ENCODE data around the gene UBE2D2.

UBE2D2 gene

DNA sequence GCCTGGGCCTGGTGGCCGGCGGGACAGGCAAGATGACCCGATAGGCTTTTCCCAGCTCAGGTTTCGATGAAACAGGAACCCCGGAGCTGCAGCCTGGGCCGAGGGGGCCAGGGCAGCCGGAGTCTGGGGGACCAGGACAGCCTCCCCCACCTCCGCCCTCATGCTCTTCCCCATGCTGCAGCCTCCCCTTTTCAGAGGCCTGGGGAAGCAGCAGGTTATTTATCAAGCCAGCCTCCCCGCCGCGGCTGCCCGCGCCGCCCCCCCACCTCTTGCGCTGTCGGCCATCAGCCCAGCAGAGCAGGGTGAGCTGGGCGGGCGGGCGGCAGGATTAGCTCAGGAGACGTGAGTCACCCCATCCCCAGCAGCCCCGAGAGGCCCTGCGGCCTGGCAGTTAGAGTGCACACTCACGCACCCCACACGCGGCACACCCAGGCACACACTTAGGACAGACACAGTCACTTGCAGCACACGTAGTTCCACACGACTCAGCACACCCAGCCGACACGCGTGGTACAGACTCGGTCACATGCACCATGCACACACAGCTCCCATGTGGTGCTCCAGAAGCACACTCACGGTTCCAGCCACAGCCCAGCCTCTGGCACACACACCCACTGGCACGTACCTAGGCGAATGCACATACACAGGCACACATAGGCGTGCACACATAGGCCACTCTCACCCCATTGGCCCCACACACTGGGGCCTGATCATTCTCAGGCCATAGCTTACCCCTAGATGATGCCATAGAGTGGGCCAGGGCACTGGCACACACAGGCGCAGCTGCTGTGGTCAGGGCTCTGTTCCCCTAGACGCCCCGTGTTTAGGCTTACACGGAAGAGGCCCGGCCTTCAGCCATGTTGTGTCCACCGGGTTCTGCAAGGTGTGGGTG, 100.0 kb downstream of the UBE2D2 start:
- DNase-seq, result peak; percentile 93
- Histone ChIP-seq H3K27me3 (replicated peaks) (no peaks in the 10 kb centered on the region), H3K36me3 (replicated peaks) (no peaks in the 10 kb centered on the region), H3K4me3 (ENCODE audit: low read depth, low read length) (no peak overlapping the region), H3K27ac (peak overlapping the region; percentile 67)
- in situ Hi-C loops (cut with HindIII; ENCODE audit: low pct_ligation_motif_present, low sequenced_read_pairs), result no loop called here
- TF ChIP-seq, protein P1, sequence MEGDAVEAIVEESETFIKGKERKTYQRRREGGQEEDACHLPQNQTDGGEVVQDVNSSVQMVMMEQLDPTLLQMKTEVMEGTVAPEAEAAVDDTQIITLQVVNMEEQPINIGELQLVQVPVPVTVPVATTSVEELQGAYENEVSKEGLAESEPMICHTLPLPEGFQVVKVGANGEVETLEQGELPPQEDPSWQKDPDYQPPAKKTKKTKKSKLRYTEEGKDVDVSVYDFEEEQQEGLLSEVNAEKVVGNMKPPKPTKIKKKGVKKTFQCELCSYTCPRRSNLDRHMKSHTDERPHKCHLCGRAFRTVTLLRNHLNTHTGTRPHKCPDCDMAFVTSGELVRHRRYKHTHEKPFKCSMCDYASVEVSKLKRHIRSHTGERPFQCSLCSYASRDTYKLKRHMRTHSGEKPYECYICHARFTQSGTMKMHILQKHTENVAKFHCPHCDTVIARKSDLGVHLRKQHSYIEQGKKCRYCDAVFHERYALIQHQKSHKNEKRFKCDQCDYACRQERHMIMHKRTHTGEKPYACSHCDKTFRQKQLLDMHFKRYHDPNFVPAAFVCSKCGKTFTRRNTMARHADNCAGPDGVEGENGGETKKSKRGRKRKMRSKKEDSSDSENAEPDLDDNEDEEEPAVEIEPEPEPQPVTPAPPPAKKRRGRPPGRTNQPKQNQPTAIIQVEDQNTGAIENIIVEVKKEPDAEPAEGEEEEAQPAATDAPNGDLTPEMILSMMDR (IDR thresholded peaks at IDR 0.05; ENCODE audit: low read depth, low read length, missing control alignments), result no peak

DNA sequence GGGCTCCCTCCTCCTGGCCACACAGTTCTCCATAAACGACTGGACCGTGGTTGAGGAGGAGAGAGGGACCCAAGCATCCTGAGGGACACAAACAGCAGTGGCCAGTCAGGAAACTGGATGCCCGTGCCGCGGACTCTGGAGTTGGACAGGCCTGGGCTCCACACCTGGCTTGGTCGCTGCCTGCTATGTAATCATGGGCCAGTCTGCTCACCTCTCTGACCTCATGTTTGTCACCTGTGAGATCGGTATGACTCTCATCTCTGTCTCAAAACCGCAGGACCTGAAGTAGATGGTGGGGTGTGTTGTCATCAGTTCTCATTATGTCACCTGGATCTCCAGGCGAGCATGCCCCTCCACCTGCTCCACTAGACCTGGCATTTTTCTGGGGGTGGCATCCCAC, 101.5 kb downstream of the UBE2D2 start:
- in situ Hi-C loops (cut with HindIII; ENCODE audit: low pct_ligation_motif_present, low sequenced_read_pairs), result no loop called here

DNA sequence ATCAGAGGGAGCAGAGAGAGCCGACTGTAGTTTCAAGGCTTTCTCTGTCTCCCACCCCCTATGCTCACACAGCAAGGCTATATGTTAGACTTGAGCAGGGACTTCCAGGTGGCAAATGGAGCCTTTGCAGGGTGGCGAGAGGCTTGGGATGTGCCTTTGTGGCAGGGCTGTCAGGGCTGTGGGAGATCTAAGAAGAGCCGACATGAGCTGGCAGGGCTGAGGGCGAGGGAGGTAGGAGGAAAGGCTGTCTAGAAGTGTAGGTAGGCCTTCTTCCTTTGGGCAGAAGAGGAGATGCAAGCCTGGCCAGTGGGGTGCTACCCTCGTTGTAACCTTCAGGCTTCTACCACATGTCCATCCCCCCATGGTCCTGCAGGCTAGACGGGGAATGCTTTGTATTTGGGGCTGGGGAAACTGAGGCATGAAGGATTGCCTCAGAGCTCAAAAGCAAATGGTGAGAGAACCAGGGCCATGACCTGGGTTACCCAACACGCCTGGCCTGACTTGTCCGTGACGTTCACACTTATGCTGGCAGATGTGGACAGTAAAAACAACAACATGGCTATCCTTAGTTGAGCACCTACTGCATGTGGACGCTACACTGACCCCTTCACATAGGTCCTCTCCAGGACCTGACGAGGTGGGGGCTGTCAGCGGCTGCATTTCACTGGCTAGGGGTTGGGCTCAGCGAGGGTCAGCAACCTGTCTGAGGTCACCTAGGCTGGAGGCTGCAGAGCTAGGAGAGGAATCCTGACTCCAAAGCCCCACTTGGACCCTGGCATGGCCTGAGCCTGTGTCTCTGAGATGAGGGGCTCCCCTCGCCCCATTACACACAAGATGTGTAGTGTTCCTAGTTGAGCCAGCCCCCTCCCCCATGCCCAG, 102.3 kb downstream of the UBE2D2 start:
- Histone ChIP-seq H3K27me3 (replicated peaks) (no peaks in the 10 kb centered on the region), H3K36me3 (replicated peaks) (no peaks in the 10 kb centered on the region), H3K4me3 (ENCODE audit: low read depth, low read length) (no peak overlapping the region), H3K27ac (no peak overlapping the region)
- DNase-seq, result no peak
- in situ Hi-C loops (cut with HindIII; ENCODE audit: low pct_ligation_motif_present, low sequenced_read_pairs), result no loop called here
- TF ChIP-seq, protein P1 (IDR thresholded peaks at IDR 0.05; ENCODE audit: low read depth, low read length, missing control alignments), result no peak

More for the DNA sequence above, 101.5 kb downstream of the UBE2D2 start:
- DNase-seq, result no peak
- H3K27me3 ChIP-seq (replicated peaks), result no peaks in the 10 kb centered on the region
- no peaks in the 10 kb centered on the region for H3K36me3 ChIP-seq (replicated peaks)
- TF ChIP-seq, protein P1 (IDR thresholded peaks at IDR 0.05; ENCODE audit: low read depth, low read length, missing control alignments), result no peak
- no peak overlapping the region for H3K27ac ChIP-seq
- no peak overlapping the region for H3K4me3 ChIP-seq (ENCODE audit: low read depth, low read length)

DNA sequence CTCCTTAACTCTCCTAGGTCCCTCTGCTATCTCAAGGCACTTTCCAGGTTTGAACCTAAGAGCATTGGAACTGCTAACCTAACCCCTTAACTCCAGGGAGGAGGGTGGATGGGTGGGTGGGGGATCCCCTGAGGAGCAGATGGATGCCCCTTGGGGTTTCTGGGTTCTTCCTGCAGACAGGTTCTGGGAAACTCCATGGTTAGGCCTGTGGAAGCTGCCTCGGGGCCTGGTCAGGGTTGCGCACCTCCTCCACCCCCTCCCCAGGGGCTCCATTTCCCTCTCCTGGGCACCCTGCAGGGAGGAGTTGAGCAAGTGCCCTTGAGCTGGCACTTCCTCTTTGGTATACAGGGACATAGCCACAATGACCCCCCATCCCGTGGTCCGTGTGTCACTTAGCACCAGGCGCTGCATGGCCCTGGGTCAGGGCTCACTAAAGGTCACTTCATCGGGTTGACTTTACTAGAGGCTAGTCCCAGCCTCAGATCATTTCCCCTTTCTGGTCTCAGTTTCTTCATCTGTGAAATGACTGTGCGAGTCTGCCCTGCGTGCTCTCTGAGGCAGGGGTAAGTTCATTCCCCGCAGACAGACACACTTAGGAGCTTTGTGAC, 103.1 kb downstream of the UBE2D2 start:
- H3K36me3 ChIP-seq (replicated peaks), result no peaks in the 10 kb centered on the region
- H3K27me3 ChIP-seq (replicated peaks), result no peaks in the 10 kb centered on the region
- no peak for DNase-seq
- in situ Hi-C loops (cut with HindIII; ENCODE audit: low pct_ligation_motif_present, low sequenced_read_pairs), result no loop called here
- TF ChIP-seq, protein P1 (IDR thresholded peaks at IDR 0.05; ENCODE audit: low read depth, low read length, missing control alignments), result no peak
- H3K4me3 ChIP-seq (ENCODE audit: low read depth, low read length), result no peak overlapping the region
- H3K27ac ChIP-seq, result no peak overlapping the region

DNA sequence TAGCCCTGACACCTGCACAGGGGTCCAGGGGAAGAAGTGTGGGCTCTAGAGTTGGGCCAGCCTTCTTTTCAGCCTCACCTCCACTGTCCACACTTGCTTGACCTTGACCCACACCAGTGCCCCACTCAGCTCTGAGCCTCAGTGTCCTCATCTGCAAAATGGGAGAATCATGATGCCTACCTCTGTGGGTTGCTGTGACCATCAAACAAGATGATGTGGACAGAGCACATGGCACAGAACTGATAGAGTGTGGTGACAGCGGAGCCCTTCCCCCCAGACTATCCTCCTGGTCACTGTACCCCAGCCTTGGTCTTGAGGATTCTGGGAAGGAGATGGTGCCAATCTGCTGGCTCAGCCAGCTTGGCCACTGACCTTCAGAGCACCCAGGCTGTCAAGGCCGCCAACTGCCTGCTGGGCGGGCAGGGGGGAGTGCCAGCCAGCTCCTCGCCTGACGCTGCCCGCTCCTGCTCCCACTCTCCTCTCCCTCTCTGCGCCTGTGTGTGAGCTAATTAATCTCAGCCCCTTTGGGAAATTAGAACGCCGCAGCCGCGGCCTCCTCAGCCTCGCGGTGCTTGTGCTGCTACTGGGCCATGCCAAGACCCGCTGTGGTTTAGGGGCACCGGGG, 103.7 kb downstream of the UBE2D2 start:
- DNase-seq, result no peak
- H3K27me3 ChIP-seq (replicated peaks), result no peaks in the 10 kb centered on the region
- H3K27ac ChIP-seq, result no peak overlapping the region
- no peaks in the 10 kb centered on the region for H3K36me3 ChIP-seq (replicated peaks)
- TF ChIP-seq, protein P1 (IDR thresholded peaks at IDR 0.05; ENCODE audit: low read depth, low read length, missing control alignments), result no peak
- no peak overlapping the region for H3K4me3 ChIP-seq (ENCODE audit: low read depth, low read length)
- in situ Hi-C loops (cut with HindIII; ENCODE audit: low pct_ligation_motif_present, low sequenced_read_pairs), result no loop called here

Measured in brain microvascular endothelial cell (primary cell).